Immature natural killer cell (primary cell): ENCODE results near the gene WASF2. TPM values are rescaled to one million over a fixed set of nuclear protein-coding genes. Genes with fewer than 3 reads are reported as not detected.
"Not testable (repeated sequence)": the region's sequence is repeated elsewhere in the genome, so short reads cannot be mapped to it uniquely, and the experiment has no call there.

Experiments
- DNase-seq, 3 donors: peaks; one replicate each; pipeline ENCODE4 v3.0.0; 2022; ENCODE audit warnings: mixed read lengths in 1 of 3
- H3K27ac Mint-ChIP-seq, 6 donors: one replicate each; pipeline ENCODE4 v1.8.0; 2020; ENCODE audit warnings: mixed read lengths in 6 of 6, mild to moderate bottlenecking in 5 of 6, inconsistent platforms in 4 of 6, moderate library complexity in 3 of 6
- H3K27me3 Mint-ChIP-seq, 3 donors: one replicate each; pipeline ENCODE4 v1.8.0; 2020 to 2021; ENCODE audit warnings: low read depth in 3 of 3, mild to moderate bottlenecking in 3 of 3, mixed read lengths in 3 of 3, moderate library complexity in 3 of 3, inconsistent platforms in 1 of 3
- H3K36me3 Mint-ChIP-seq, 3 donors: one replicate each; pipeline ENCODE4 v1.8.0; 2020; ENCODE audit warnings: mixed read lengths in 3 of 3, inconsistent platforms in 2 of 3, mild to moderate bottlenecking in 2 of 3
- H3K4me1 Mint-ChIP-seq, 2 donors: one replicate each; pipeline ENCODE4 v1.8.0; 2020; ENCODE audit warnings: inconsistent platforms in 2 of 2, mild to moderate bottlenecking in 2 of 2, mixed read lengths in 2 of 2, moderate library complexity in 1 of 2
- H3K4me3 Mint-ChIP-seq, 5 donors: one replicate each; pipeline ENCODE4 v1.8.0; 2020; ENCODE audit warnings: mild to moderate bottlenecking in 5 of 5, mixed read lengths in 5 of 5, inconsistent platforms in 3 of 5, moderate library complexity in 3 of 5
- H3K9me3 Mint-ChIP-seq, 6 donors: one replicate each; pipeline ENCODE4 v1.8.0; 2020; ENCODE audit warnings: mild to moderate bottlenecking in 6 of 6, mixed read lengths in 6 of 6, inconsistent platforms in 4 of 6, moderate library complexity in 3 of 6
- polyA plus RNA-seq, 3 donors: library from polyadenylated mRNA; unstranded; fragments of 300-500 nt; fragmentation: Illumina TruSeq; gene quantifications; one replicate each; pipeline ENCODE4 v1.2.3, GENCODE V29; 2021

WASF2 gene
- polyA plus RNA-seq, 3 donors from 2014 or later, result 36.6 to 90.0 (median 39.5) TPM

DNA sequence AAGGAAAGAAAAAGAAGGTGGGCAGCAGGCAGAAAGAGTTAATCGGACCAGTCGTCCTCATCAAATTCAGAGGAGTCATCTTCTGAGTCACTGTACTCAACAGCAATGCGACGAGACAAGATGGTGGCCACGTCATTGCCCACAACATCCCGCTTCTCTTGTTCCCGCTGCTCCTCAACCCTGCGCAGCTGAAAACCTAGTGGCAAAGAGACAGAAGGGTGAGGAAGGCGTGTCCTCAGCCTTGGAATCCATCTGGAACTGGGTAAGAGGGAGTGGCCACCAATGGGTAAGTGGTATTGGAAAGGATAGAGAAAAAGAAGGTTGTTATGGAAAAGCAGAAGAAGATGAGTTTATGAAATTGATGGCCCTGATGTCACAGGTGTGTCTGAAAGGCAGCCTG lies 81.8 kb downstream of the WASF2 start:
- Mint-ChIP-seq H3K36me3 (peaks cover 10 to 39% (median 12%) of the 10 kb centered on the region in 3 donors), H3K9me3 (no peaks in the 10 kb centered on the region), H3K4me3 (no peak overlapping the region), H3K27me3 (peaks cover 0 to 9% (median 3%) of the 10 kb centered on the region in 3 donors), H3K4me1 (peaks cover 14 to 15% of the 10 kb centered on the region in 2 donors), H3K27ac (peak overlapping the region in 1 of 6 donors; percentile 32)
- no peak for DNase-seq

- H3K4me1 Mint-ChIP-seq, result peaks cover 25 to 27% of the 10 kb centered on the region in 2 donors
- peaks cover 6 to 32% (median 9%) of the 10 kb centered on the region in 3 donors for H3K36me3 Mint-ChIP-seq
- H3K27me3 Mint-ChIP-seq, DNase-seq, H3K4me3 Mint-ChIP-seq, H3K9me3 Mint-ChIP-seq: not testable (repeated sequence)
- H3K27ac Mint-ChIP-seq, result peak overlapping the region in 1 of 6 donors; percentile 65
Observed at GRCh38 chr1:27406791-27407190, 83.2 kb downstream of the WASF2 start.

GRCh38 chr1:27406362-27406680 lies 83.6 kb downstream of the WASF2 start:
- Mint-ChIP-seq H3K4me1 (peaks cover 30 to 32% of the 10 kb centered on the region in 2 donors), H3K9me3 (no peaks in the 10 kb centered on the region), H3K4me3 (no peak overlapping the region), H3K27ac (peak overlapping the region in 4 of 6 donors; percentile 10 to 46 (median 26)), H3K27me3 (peaks cover 0 to 10% (median 3%) of the 10 kb centered on the region in 3 donors), H3K36me3 (peaks cover 6 to 31% (median 9%) of the 10 kb centered on the region in 3 donors)
- no peak for DNase-seq

- H3K27ac Mint-ChIP-seq, result peak overlapping the region in 5 of 6 donors; percentile 10 to 55 (median 32)
- H3K4me3 Mint-ChIP-seq, DNase-seq, H3K27me3 Mint-ChIP-seq, H3K9me3 Mint-ChIP-seq: not testable (repeated sequence)
- H3K4me1 Mint-ChIP-seq, result peaks cover 32 to 35% of the 10 kb centered on the region in 2 donors
- H3K36me3 Mint-ChIP-seq, result peaks cover under 1 to 25% (median 6%) of the 10 kb centered on the region in 3 donors
Observed at GRCh38 chr1:27405598-27406361, 84.2 kb downstream of the WASF2 start.

DNA sequence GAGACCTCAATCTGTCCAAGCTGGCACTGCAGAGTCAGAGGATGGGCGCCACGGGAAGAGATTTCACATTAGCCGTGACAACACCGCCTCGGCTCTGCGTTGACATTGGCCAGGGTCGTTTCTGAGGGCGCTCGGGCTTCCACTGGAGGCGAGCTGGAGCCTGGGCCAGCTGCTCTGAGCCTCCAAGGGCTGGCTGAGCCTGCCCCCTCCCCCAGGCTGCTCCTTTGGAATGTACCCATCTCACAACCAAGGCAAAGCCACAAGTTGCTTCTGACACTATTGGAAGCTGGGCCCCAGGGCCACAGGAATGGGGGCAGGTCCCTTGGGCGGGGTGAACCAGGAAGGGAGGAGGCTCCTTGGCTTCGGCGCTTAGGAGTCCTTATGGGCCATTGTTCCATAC lies 84.9 kb downstream of the WASF2 start:
- DNase-seq, result no peak
- Mint-ChIP-seq H3K27ac (peak overlapping the region in 2 of 6 donors; percentile 95 to 97), H3K36me3 (peaks cover 0 to 18% (median 3%) of the 10 kb centered on the region in 3 donors), H3K9me3 (no peaks in the 10 kb centered on the region), H3K27me3 (peaks cover 0 to 10% (median 3%) of the 10 kb centered on the region in 3 donors), H3K4me3 (no peak overlapping the region), H3K4me1 (peaks cover 34 to 39% of the 10 kb centered on the region in 2 donors)

DNA sequence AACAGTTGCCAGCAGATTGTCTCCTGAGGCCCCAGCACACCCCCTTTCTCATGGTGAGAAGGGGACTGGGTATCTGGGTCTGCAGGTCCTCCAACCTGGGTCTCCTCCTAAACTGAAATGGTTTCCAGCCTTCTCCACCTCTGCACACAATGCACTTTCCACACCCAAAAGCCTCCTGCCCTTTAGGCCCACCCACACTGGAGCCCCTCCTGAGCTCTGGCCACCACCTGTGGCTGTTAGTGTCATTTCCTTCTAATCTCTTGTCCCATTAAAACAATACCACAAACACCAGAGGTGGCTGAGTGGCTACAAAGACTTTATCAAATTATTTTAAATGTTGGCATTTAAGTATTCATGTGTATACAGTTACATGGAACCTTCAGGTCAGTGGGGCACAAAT lies 86.0 kb downstream of the WASF2 start:
- peaks cover 34 to 39% of the 10 kb centered on the region in 2 donors for H3K4me1 Mint-ChIP-seq
- peak in 2 of 3 donors; percentile 22 to 27 for DNase-seq
- H3K36me3 Mint-ChIP-seq, result peaks cover 0 to 17% (median 3%) of the 10 kb centered on the region in 3 donors
- H3K9me3 Mint-ChIP-seq, result no peaks in the 10 kb centered on the region
- peak overlapping the region; percentile 90 to 97 (median 96) for H3K27ac Mint-ChIP-seq
- H3K27me3 Mint-ChIP-seq, result peaks cover 3 to 8% (median 6%) of the 10 kb centered on the region in 3 donors
- H3K4me3 Mint-ChIP-seq, result peak overlapping the region; percentile 68 to 82 (median 78)

DNA sequence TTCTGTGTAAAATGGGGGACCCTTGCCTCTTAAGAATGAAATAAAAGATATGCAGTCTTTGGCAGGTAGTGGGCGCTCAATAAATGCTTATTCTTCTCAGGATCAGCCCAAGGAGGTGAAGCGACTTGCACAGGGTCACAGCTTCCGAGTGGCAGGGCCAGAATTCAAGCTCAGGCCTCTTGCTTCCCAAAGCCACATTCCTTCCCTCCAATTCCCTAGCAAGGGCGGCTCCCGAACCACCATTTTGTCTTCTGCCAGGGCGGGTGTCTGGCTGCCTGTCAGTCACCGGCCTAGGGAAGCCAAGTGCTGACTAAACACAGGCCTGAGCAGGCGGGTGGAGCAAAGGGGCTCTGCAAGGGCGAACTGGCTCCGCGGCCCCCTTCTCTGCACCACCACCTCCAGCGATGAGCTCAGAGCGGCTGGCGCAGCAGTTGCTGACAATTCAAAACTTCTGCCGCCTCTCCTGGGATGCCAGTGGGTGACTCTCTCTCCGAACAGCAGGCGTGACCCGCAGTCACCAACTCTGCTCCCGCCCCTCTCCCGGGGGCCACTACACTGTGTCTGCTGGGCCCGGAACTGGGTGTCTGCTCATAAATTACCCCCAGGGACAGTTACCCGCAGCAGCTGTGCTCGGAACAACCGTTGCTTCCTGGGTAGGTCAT lies 86.8 kb downstream of the WASF2 start:
- Mint-ChIP-seq H3K4me1 (peaks cover 34 to 39% of the 10 kb centered on the region in 2 donors), H3K27me3 (peaks cover 3 to 9% (median 8%) of the 10 kb centered on the region in 3 donors), H3K4me3 (peak overlapping the region; percentile 68 to 82 (median 78)), H3K9me3 (no peaks in the 10 kb centered on the region), H3K27ac (peak overlapping the region; percentile 90 to 97 (median 96)), H3K36me3 (peaks cover 0 to 11% (median 3%) of the 10 kb centered on the region in 3 donors)
- peak; percentile 71 to 76 (median 73) for DNase-seq

GRCh38 chr1:27402349-27402754 lies 87.6 kb downstream of the WASF2 start:
- Mint-ChIP-seq H3K9me3 (no peaks in the 10 kb centered on the region), H3K4me1 (peaks cover 34 to 39% of the 10 kb centered on the region in 2 donors), H3K27ac (peak overlapping the region; percentile 90 to 97 (median 96)), H3K36me3 (peaks cover 0 to 5% (median 2%) of the 10 kb centered on the region in 3 donors), H3K4me3 (peak overlapping the region; percentile 21 to 82 (median 78)), H3K27me3 (peaks cover 3 to 12% (median 11%) of the 10 kb centered on the region in 3 donors)
- no peak for DNase-seq

- DNase-seq, result no peak
- Mint-ChIP-seq H3K27me3 (peaks cover 3 to 13% (median 11%) of the 10 kb centered on the region in 3 donors), H3K4me3 (no peak overlapping the region), H3K4me1 (peaks cover 34 to 39% of the 10 kb centered on the region in 2 donors), H3K36me3 (no peaks in the 10 kb centered on the region), H3K27ac (peak overlapping the region in 1 of 6 donors; percentile 72), H3K9me3 (no peaks in the 10 kb centered on the region)
Observed at GRCh38 chr1:27400963-27401341, 89.0 kb downstream of the WASF2 start.

- DNase-seq, result no peak
- no peak overlapping the region for H3K4me3 Mint-ChIP-seq
- no peaks in the 10 kb centered on the region for H3K36me3 Mint-ChIP-seq
- peak overlapping the region in 1 of 6 donors; percentile 72 for H3K27ac Mint-ChIP-seq
- peaks cover 34 to 39% of the 10 kb centered on the region in 2 donors for H3K4me1 Mint-ChIP-seq
- H3K9me3 Mint-ChIP-seq, result no peaks in the 10 kb centered on the region
- peaks cover 3 to 13% (median 11%) of the 10 kb centered on the region in 3 donors for H3K27me3 Mint-ChIP-seq
Observed at GRCh38 chr1:27400082-27400962, 89.6 kb downstream of the WASF2 start.

- Mint-ChIP-seq H3K4me3 (no peak overlapping the region), H3K9me3 (no peaks in the 10 kb centered on the region), H3K4me1 (peaks cover 37% of the 10 kb centered on the region in 2 donors), H3K27me3 (peaks cover 5 to 17% (median 13%) of the 10 kb centered on the region in 3 donors), H3K36me3 (no peaks in the 10 kb centered on the region), H3K27ac (no peak overlapping the region)
- DNase-seq, result no peak
Observed at GRCh38 chr1:27399251-27400025, 90.5 kb downstream of the WASF2 start.

- Mint-ChIP-seq H3K27me3 (peaks cover 2 to 22% (median 11%) of the 10 kb centered on the region in 3 donors), H3K36me3 (no peaks in the 10 kb centered on the region), H3K27ac (peak overlapping the region in 3 of 6 donors; percentile 52 to 75 (median 71)), H3K4me1 (peaks cover 28 to 29% of the 10 kb centered on the region in 2 donors), H3K9me3 (no peaks in the 10 kb centered on the region), H3K4me3 (no peak overlapping the region)
- DNase-seq, result no peak
Observed at GRCh38 chr1:27398405-27399149, 91.4 kb downstream of the WASF2 start.
